NCI-H510A (cell line): ENCODE results near the gene SIX2.

Experiments used
- DNase-seq: peaks from one replicate; lab custom pipeline; 2025; lab: John Stamatoyannopoulos, UW

The SIX2 gene

DNA sequence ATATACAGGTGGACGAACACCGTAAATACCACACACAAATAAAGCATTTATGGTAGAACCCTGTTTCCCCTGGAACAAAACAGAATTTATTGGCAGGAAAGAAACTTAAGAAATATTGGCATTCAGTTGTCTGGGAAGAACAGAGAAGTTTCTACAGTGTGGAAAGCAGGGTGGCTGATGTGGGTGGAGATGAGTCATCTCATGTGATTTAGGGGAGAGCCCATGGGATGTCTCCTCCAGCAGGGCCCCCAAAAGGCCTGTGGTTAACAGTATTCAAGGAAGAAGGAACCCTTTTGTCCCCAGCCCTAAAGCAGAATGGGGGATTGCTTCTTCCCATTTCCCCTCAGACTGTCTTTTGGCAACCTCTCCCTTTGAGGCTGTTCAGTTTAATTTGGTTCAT, 43.6 kb downstream of the SIX2 start:
- no peak for DNase-seq

DNA sequence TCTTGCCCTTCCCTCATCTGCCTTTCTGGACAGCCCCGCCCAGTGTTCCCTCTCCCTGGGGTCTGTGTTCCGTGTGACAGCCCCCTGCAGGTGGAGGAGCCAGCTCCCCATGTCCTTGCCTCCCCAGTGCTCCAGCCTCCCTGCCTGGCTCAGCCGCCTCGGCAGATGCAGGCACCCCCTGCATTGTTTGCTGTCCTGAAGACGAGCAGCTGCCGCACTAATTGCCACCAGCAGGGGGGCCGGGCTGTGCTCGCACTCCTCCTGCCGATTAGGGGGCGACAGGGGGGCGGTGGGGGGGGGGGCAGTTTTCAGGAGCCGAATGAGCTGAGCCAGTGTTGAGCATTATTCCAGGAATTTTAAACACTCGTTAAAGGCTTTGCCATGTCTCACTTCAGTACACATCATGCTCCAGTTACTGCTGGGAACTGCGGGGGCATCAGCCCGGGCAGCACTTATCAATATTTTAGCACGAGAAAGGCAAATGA, 44.5 kb downstream of the SIX2 start:
- no peak for DNase-seq

DNA sequence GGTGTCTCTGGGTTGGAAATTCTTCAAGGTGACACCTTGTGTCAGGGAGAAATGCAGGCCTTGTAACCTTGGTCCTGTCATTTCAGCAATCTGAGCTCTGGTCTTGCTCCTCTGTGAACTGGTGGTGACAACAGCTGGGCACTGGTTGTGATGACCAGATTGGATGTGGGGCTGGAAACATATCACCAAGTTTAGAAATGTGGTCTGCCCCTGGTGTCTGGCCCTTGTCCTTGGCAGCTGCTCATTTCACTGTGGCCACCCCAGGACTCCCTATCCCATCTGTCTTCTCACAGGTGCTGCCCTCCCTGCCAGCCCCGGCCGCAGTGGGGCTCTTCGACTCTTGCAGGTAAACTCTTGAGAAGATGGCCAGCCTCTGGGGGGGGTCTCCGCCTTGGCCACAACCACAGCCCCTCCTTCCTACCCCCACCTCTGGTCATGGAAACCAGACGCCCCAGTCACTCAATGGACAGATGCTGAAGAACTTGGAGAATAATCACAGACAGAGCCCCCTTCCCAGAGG, 47.0 kb downstream of the SIX2 start:
- no peak for DNase-seq

DNA sequence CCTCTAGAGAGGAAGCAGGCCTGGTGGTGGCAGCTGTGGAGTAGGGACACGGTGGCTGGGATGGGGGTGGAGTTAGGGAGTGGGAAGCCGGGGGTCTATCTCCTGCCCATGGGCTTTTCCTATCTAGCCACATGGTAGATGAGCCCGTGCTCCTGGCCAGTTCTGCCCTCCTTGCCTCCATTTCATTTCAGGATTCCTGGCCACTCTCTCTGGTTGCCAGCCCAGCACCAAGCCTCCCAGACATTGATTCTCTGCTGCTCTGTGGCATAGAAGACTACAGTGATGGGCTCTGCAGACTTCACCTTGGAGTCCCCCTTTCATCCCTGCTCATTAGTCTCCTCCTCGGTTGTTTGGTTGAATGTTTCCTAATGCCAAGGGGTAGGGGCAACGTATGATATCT, 48.4 kb downstream of the SIX2 start:
- DNase-seq = no peak

DNA sequence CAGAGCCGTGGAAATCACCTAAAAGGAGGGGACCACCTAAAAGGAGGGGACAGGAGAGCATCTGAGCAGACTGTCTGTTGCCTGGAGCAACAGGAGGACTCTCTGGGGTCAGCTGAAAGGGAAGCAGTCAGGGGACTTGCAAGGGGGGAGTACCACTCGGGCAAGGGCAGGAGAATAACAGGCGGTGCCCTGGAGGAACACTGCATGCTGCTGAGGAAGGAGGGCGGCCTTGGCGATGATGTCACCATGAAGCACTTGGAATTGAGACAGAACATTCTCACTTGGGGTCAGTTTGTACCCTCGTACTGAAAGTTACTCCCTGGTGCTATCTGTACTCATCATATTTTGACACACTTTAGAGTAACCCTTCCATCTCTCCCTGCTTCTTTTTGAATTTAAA, 49.4 kb downstream of the SIX2 start:
- no peak for DNase-seq

DNA sequence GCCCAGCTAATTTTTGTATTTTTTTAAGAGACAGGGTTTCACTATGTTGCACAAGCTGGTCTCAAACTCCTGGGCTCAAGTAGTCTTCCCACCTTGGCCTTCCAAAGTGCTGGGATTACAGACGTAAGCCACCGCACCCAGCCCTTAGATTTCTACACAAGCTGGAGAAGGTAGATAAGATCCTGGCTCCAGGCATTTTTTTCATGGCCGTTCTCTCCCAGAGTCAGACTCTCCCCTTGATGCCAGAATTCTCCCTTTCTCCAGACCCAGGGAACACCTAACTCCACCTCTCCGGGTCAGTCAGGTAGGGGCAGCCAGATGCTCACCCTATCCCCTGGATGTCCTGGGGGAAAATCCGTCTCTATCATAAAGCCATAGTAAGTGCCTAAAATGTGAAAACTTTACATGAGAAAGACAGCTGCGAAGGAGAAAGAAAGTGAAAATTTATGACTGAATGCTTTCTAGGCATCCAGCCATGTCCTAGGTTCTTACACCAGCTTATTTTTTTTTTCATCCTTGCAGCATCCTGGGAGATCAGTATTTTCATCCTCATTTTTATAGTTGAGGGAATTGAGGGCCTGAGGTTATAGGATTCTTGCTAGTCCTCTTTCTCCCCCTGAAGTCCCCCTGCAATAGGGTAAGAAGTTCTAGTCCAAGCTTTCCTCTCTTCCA, 51.5 kb downstream of the SIX2 start:
- no peak for DNase-seq

DNA sequence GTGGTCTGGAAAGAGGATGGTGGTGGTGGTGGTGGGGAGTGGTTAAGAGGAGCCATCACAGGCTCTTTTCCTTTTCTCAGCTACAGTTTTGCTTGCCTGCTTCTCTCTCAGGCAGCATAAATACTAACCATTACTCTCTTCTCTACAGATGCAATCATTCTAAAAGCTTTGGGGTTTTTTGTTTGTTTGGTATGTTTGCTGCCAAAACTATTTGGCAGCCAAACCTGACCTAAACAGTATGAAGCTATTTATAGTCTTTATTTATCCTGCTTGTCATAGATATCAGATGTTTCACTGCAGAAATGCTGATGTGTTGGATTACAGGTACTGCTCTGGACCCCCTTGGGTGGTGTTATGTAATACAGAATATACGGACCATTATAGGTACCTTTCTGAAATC, 52.4 kb downstream of the SIX2 start:
- no peak for DNase-seq

DNA sequence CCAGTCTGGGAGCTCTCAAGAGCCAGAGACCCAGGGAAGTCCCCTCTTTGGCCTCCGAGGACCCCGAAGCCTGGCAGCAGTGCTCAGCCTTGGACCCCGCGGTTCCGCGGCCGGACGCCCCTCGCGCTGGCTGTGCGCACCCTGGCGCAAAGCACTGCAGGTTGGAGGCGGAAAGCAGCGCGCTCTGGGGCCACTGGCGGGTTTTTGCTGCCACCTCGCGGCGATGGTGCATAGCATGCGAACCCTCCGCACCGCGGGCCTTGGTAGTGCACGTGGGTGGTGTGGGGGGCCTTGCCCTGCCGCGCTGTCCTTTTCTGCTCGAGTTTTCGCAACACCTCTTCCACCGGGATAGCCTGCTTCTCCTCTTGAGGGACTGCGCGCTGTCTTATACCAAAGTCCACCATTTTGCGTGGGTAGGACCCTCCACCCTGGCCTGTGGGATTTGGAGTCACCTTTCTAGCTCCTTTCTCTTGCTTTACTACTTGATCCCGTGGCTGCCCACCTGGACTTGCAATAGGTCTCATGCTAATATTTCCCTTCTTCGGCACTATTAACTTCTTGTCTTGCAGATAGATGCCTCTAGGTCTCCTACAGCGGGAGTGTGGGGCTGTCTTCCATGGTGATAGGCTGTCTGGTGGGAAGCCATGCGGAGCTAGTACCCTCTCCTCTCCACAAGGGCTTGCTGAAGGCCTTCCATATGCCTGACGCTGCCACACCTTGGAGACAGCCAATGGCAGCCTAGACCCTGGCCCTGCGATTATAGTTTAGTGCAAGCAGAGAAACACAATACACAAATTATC, 53.5 kb downstream of the SIX2 start:
- DNase-seq = peak; percentile 55
